BLaER1 treated with 17β-estradiol and CSF1 and Interleukin-3, amounts not matched to agents 10 nM and 100 nM (cell line): ENCODE results near the gene SIRT6.

Source experiments
- H3K27ac ChIP-seq, 11 experiments: shearing (Covaris generic); formaldehyde crosslinking; 2 replicates each; pipeline ENCODE4 v1.8.1; 2022
- H3K27me3 ChIP-seq, 11 experiments: shearing (Covaris generic); formaldehyde crosslinking; 2 replicates each; pipeline ENCODE4 v1.8.1; 2022
- H3K36me3 ChIP-seq, 11 experiments: shearing (Covaris generic); formaldehyde crosslinking; 2 replicates each; pipeline ENCODE4 v1.8.1; 2022
- H3K4me1 ChIP-seq, 10 experiments: shearing (Covaris generic); formaldehyde crosslinking; 2 replicates each; pipeline ENCODE4 v1.8.1; 2022
- H3K4me2 ChIP-seq, 11 experiments: shearing (Covaris generic); formaldehyde crosslinking; 2 replicates each; pipeline ENCODE4 v1.8.1; 2022
- H3K4me3 ChIP-seq, 10 experiments: shearing (Covaris generic); formaldehyde crosslinking; 2 replicates each; pipeline ENCODE4 v1.8.1; 2022
- H3K9ac ChIP-seq, 11 experiments: shearing (Covaris generic); formaldehyde crosslinking; 2 replicates each; pipeline ENCODE4 v1.8.1; 2022
- H3K9me3 ChIP-seq, 11 experiments: shearing (Covaris generic); formaldehyde crosslinking; replicated peaks in 1 of 11; 2 replicates each; pipeline ENCODE4 v1.8.1; 2022
- H4K20me1 ChIP-seq, 11 experiments: shearing (Covaris generic); formaldehyde crosslinking; 2 replicates each; pipeline ENCODE4 v1.8.1; 2022
- Cebpa-rat ChIP-seq, 11 experiments: shearing (Covaris generic); IDR thresholded peaks; 2 replicates each; pipeline ENCODE4 v1.8.1; 2022

SIRT6 gene

DNA sequence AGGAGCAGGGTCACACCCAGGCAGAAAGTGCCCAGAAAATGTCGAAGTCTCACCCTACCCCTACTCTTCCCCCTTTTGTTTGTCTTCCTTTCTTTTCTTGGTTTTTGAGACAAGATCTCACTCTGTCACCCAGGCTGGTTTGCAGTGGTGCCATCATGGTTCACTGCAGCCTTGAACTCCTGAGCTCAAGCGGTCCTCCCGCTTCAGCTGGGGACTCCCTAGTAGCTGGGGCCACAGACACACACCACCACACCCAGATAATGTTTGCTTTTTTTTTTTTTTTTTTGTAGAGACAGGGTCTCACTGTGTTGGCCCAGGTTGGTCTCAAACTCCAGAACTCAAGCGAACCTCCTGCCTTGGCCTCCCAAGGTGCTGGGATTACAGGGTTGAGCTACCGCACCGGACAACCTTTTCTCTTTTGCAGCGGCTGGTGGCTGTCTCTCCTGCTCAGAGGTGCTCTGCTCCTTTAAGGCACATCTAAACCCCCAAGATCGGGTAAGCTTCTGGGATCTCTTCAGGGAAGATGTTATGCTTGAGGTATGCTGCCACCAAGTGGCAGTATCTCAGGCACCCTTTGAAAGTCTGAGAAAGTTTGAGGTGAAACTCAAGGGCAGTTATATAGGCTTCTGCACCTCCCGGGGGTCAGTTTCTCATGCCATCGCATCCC is 24.6 kb upstream of the SIRT6 start:
- H3K9me3 ChIP-seq: no peaks in the 10 kb centered on the region
- no peak overlapping the region for H3K9ac ChIP-seq
- H3K4me1 ChIP-seq: peaks cover 0 to 8% (median 0%) of the 10 kb centered on the region in 10 experiments; a peak in 5 of 20 replicates
- no peak overlapping the region for H3K27ac ChIP-seq
- 0 out of 22 replicates have a peak, but pooled peaks cover 0 to 4% (median 0%) of the 10 kb centered on the region in 11 experiments for H4K20me1 ChIP-seq
- H3K4me2 ChIP-seq: no peak overlapping the region
- H3K27me3 ChIP-seq: peaks cover 0 to 9% (median 1%) of the 10 kb centered on the region in 11 experiments; a peak in 10 of 22 replicates
- no peaks in the 10 kb centered on the region for H3K36me3 ChIP-seq
- TF ChIP-seq Cebpa-rat (IDR thresholded peaks at IDR 0.05): no peak
- H3K4me3 ChIP-seq: no peak overlapping the region

DNA sequence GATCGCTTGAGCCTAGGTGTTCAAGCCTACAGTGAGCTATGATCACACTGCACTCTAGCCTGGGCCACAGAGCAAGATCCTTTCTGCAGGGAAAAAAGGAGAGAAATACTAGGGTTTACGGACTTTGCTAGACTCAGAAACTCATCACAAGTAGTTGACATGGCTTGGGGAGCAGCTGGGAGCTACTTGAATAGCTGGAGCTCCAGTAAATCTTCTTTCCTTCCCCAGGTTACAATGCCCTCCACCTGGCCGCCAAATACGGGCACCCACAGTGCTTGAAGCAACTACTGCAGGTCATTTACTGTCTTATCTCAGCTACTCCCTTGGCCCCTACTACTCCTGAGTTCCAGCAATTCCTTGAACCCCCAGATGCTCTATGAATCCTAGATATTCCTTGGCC is 19.4 kb upstream of the SIRT6 start:
- H3K4me3 ChIP-seq: no peak overlapping the region
- peaks cover 35 to 59% (median 52%) of the 10 kb centered on the region in 11 experiments for H3K27me3 ChIP-seq
- H3K9me3 ChIP-seq: peaks cover 0 to 11% (median 7%) of the 10 kb centered on the region in 11 experiments; a peak in 14 of 22 replicates
- no peak overlapping the region for H3K4me2 ChIP-seq
- no peak for TF ChIP-seq Cebpa-rat (IDR thresholded peaks at IDR 0.05)
- 0 out of 22 replicates have a peak, but pooled peaks cover 0 to 13% (median 0%) of the 10 kb centered on the region in 11 experiments for H4K20me1 ChIP-seq
- H3K36me3 ChIP-seq: no peaks in the 10 kb centered on the region
- H3K27ac ChIP-seq: no peak overlapping the region
- no peak overlapping the region for H3K9ac ChIP-seq
- H3K4me1 ChIP-seq: peaks cover 0 to 8% (median 0%) of the 10 kb centered on the region in 10 experiments; a peak in 5 of 20 replicates

DNA sequence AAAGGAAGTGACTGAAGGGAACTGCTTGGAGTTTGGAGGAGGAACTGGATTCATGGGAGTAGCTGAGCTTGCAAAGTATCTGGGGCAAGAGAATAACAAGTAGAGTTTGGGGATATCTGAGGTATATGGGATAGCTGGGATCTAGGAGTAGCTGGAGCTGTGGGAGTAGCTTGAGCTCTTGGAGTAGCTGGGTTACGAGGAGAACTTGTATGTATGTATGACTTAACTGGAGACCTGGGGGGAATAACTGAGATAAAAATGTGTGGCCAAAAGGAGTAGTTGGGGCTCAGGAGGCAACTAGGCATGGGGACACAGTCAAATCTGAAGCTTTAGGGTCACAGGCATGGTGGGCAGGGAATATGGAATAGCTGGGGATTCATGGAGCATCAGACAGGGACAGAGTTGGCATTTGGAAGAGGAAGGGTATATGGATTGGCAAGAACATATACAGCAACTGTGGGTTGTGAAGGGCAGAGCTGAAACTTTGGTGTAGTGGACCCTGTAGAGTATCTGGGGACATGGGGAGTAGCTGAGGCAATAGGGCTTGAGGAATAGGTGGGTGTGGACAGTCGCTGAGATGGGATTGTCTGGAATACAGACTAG is 18.7 kb upstream of the SIRT6 start:
- Histone ChIP-seq H3K4me1 (peaks cover 0 to 8% (median 0%) of the 10 kb centered on the region in 10 experiments; a peak in 5 of 20 replicates), H4K20me1 (0 out of 22 replicates have a peak, but pooled peaks cover 0 to 13% (median 0%) of the 10 kb centered on the region in 11 experiments), H3K36me3 (no peaks in the 10 kb centered on the region), H3K9ac (no peak overlapping the region), H3K27ac (no peak overlapping the region), H3K4me2 (no peak overlapping the region), H3K4me3 (no peak overlapping the region), H3K27me3 (peaks cover 37 to 63% (median 57%) of the 10 kb centered on the region in 11 experiments), H3K9me3 (peaks cover 0 to 14% (median 7%) of the 10 kb centered on the region in 11 experiments; a peak in 14 of 22 replicates)
- no peak for TF ChIP-seq Cebpa-rat (IDR thresholded peaks at IDR 0.05)

DNA sequence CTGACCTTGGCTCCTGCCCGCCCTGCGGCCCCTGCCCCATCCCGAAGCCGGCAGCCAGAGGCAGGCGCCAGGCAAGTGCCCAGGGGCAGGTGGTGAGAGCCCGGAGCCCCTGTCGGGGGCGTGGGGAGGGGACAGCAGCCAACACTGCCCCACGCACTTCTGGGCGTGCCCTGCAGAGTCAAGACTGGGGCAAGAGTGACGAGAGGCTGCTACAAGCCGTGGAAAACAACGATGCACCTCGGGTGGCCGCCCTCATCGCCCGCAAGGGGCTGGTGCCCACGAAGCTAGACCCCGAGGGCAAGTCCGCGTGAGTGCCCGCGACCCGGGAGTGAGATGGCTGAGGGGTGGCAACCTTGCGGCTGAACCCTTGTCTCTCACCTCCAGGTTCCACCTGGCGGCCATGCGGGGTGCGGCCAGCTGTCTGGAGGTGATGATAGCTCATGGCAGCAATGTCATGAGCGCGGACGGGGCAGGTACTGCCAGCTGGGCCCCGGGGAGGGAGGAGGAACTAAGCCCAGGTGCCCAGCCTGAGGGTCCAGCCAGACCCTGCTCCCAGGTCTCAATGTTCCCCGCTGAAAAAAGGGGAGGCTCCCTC is 17.4 kb upstream of the SIRT6 start:
- Histone ChIP-seq H3K9me3 (peaks cover 0 to 14% (median 7%) of the 10 kb centered on the region in 11 experiments; a peak in 14 of 22 replicates), H4K20me1 (0 out of 22 replicates have a peak, but pooled peaks cover 0 to 13% (median 0%) of the 10 kb centered on the region in 11 experiments), H3K4me2 (no peak overlapping the region), H3K9ac (no peak overlapping the region), H3K4me3 (no peak overlapping the region), H3K27me3 (peaks cover 37 to 63% (median 57%) of the 10 kb centered on the region in 11 experiments), H3K27ac (no peak overlapping the region), H3K4me1 (peaks cover 0 to 15% (median 7%) of the 10 kb centered on the region in 10 experiments; a peak in 15 of 20 replicates), H3K36me3 (no peaks in the 10 kb centered on the region)
- TF ChIP-seq Cebpa-rat (IDR thresholded peaks at IDR 0.05): no peak

DNA sequence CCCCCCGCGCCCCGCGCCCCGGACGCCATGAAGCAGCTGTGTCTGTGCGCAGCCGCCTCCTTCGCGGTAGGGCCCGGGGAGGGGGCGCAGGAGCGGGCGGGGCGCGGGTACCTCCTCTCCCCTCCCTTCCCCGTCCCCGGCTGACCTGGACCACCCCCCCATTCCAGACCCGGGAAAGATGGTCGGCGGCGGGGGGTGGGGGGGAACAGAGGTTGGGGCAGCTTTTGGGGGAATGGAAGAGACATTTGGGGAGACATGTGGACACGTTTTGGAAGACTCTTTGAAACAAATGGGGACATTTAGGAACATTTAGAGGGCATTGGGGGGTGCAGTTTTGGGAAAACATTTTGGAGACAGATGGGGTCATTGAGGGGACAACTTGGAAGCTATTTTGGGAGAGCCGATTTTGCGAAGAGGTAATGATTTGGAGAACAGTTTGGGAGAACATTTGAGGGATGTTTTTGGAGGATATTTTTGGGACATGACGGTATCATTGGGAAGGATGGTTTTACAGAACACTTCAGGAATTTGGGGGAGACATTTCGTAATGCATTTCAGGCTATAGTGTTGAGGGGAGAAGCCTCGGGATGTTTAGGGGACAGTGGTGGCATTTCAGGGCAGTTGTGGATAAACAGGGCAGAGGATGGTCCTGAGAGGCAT is 16.2 kb upstream of the SIRT6 start:
- Histone ChIP-seq H3K9me3 (peaks cover 0 to 14% (median 7%) of the 10 kb centered on the region in 11 experiments; a peak in 14 of 22 replicates), H3K4me1 (peaks cover 0 to 26% (median 19%) of the 10 kb centered on the region in 10 experiments; a peak in 15 of 20 replicates), H4K20me1 (0 out of 22 replicates have a peak, but pooled peaks cover 0 to 13% (median 0%) of the 10 kb centered on the region in 11 experiments), H3K9ac (no peak overlapping the region), H3K36me3 (no peaks in the 10 kb centered on the region), H3K27ac (no peak overlapping the region), H3K4me3 (no peak overlapping the region), H3K27me3 (peaks cover 37 to 63% (median 57%) of the 10 kb centered on the region in 11 experiments), H3K4me2 (no peak overlapping the region)
- no peak for TF ChIP-seq Cebpa-rat (IDR thresholded peaks at IDR 0.05)

DNA sequence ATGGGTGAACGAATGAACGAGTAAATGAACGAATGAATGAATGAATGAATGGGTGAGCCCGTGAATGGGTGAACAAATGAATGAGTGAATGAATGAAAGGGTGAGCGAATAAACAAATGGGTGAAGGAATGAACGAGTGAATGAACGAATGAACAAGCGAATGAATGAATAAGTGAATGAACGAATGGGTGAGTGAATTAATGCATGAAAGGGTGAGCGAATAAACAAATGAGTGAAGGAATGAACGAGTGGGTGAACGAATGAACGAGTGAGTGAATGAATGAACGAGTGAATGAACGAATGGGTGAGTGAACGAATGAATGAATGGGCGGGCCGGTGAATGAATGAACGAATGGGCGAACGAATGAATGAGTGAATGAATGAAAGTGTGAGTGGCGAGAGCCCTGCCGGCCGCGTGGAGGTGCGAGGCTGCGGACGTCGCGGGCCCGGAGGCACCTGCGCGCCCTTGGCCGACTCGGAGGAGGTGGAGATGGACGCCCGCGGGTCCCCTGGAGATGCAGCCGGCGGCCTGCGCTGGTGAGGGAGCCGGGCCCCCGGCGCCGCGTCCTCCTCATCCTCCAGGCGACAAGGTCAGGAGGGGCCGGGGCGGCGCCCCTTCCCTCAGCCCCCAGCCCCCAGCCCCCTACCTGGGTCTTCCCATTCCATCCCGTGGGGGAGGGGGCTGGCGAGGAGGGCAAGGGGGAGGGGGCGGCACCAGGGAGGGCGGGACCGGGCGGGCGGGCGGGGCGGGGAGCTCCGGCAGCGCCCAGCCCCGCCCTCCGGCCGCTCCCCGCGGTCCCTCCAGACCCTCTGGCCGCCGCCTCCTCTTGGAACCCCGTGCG is 15.5 kb upstream of the SIRT6 start:
- no peak for TF ChIP-seq Cebpa-rat (IDR thresholded peaks at IDR 0.05)
- Histone ChIP-seq H3K27ac (no peak overlapping the region), H3K4me2 (no peak overlapping the region), H3K4me3 (no peak overlapping the region), H4K20me1 (0 out of 22 replicates have a peak, but pooled peaks cover 0 to 13% (median 0%) of the 10 kb centered on the region in 11 experiments), H3K4me1 (peaks cover 0 to 31% (median 24%) of the 10 kb centered on the region in 10 experiments; a peak in 15 of 20 replicates), H3K36me3 (no peaks in the 10 kb centered on the region), H3K9me3 (peaks cover 0 to 14% (median 7%) of the 10 kb centered on the region in 11 experiments; a peak in 14 of 22 replicates), H3K27me3 (peaks cover 37 to 61% (median 57%) of the 10 kb centered on the region in 11 experiments), H3K9ac (no peak overlapping the region)

DNA sequence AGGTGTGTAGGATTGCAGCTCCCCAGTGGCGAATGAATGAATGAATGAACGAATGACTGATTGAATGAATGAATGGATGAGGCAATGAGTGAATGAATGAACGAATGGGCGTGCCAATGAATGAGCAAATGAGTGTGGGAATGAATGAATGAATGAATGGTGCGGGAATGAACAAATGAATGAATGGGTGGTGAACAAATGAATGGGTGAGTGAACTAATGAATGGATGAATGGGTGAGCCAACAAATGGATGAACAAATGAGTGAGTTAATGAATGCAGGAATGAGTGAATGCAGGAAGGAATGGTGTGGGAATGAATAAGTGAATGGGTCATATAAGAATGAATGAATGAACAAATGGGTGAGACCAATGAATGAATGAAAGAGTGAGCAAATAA is 14.9 kb upstream of the SIRT6 start:
- Histone ChIP-seq H3K4me1 (peaks cover 0 to 28% (median 22%) of the 10 kb centered on the region in 10 experiments; a peak in 15 of 20 replicates), H3K4me3 (no peak overlapping the region), H3K4me2 (no peak overlapping the region), H4K20me1 (0 out of 22 replicates have a peak, but pooled peaks cover 0 to 13% (median 0%) of the 10 kb centered on the region in 11 experiments), H3K9ac (no peak overlapping the region), H3K36me3 (no peaks in the 10 kb centered on the region), H3K27me3 (peaks cover 37 to 60% (median 56%) of the 10 kb centered on the region in 11 experiments), H3K27ac (no peak overlapping the region), H3K9me3 (peaks cover 0 to 14% (median 7%) of the 10 kb centered on the region in 11 experiments; a peak in 14 of 22 replicates)
- TF ChIP-seq Cebpa-rat (IDR thresholded peaks at IDR 0.05): no peak
